ENCODE data around the gene CFHR3.
"Not testable (repeated sequence)": the region's sequence is repeated elsewhere in the genome, so short reads cannot be mapped to it uniquely, and the experiment has no call there.

CFHR3 gene

GRCh38 chr1:196773713-196774112 lies 927 bp upstream of the CFHR3 start:
- no peak for TF ChIP-seq Cebpa-rat (IDR thresholded peaks at IDR 0.05)

GRCh38 chr1:196774175-196774574 lies 465 bp upstream of the CFHR3 start:
- no peaks in the 10 kb centered on the region for H4K20me1 ChIP-seq
- H3K27me3 ChIP-seq, result no peaks in the 10 kb centered on the region
- no peaks in the 10 kb centered on the region for H3K36me3 ChIP-seq
- no peak overlapping the region for H3K27ac ChIP-seq
- H3K4me3 ChIP-seq, result no peak overlapping the region
- H3K4me2 ChIP-seq, result no peak overlapping the region
- no peaks in the 10 kb centered on the region for H3K9me3 ChIP-seq (replicated peaks in 1 of 11)
- no peak for TF ChIP-seq Cebpa-rat (IDR thresholded peaks at IDR 0.05)
- no peak overlapping the region for H3K9ac ChIP-seq
- no peaks in the 10 kb centered on the region for H3K4me1 ChIP-seq

More at GRCh38 chr1:196773713-196774112, 927 bp upstream of the CFHR3 start:
- Histone ChIP-seq H3K4me1 (no peaks in the 10 kb centered on the region), H3K9me3 (replicated peaks in 1 of 11) (no peaks in the 10 kb centered on the region), H3K4me3 (no peak overlapping the region), H3K27me3 (no peaks in the 10 kb centered on the region), H3K27ac (no peak overlapping the region), H4K20me1 (no peaks in the 10 kb centered on the region), H3K9ac (no peak overlapping the region), H3K4me2 (no peak overlapping the region), H3K36me3 (no peaks in the 10 kb centered on the region)

- Histone ChIP-seq H3K4me3 (no peak overlapping the region), H3K27ac (no peak overlapping the region), H4K20me1 (no peaks in the 10 kb centered on the region), H3K9me3 (replicated peaks in 1 of 11) (no peaks in the 10 kb centered on the region), H3K4me1 (no peaks in the 10 kb centered on the region), H3K9ac (no peak overlapping the region), H3K4me2 (no peak overlapping the region), H3K36me3 (no peaks in the 10 kb centered on the region), H3K27me3 (no peaks in the 10 kb centered on the region)
- TF ChIP-seq Cebpa-rat (IDR thresholded peaks at IDR 0.05), result no peak
Measured at GRCh38 chr1:196777603-196778002, 3.0 kb downstream of the CFHR3 start.

DNA sequence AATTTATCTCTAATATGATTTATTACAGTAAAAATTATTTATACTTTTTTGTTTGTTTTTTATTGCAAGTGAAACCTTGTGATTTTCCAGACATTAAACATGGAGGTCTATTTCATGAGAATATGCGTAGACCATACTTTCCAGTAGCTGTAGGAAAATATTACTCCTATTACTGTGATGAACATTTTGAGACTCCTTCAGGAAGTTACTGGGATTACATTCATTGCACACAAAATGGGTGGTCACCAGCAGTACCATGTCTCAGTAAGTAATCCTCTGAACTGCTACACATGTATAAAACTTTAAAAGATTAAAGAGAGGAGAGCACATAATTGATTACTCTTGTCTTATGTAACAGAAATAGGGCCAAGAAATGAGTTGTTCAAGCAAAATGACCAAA lies 4.5 kb downstream of the CFHR3 start:
- Histone ChIP-seq H3K4me2 (no peak overlapping the region), H3K27me3 (no peaks in the 10 kb centered on the region), H3K27ac (no peak overlapping the region), H3K4me1 (no peaks in the 10 kb centered on the region), H4K20me1 (no peaks in the 10 kb centered on the region), H3K36me3 (no peaks in the 10 kb centered on the region), H3K4me3 (no peak overlapping the region), H3K9ac (no peak overlapping the region), H3K9me3 (replicated peaks in 1 of 11) (no peaks in the 10 kb centered on the region)
- TF ChIP-seq Cebpa-rat (IDR thresholded peaks at IDR 0.05), result no peak

GRCh38 chr1:196791252-196791651 lies 16.6 kb downstream of the CFHR3 start:
- not testable (repeated sequence) for H4K20me1 ChIP-seq; H3K9me3 ChIP-seq (replicated peaks in 1 of 11); H3K4me3 ChIP-seq; H3K4me1 ChIP-seq; H3K27me3 ChIP-seq; H3K36me3 ChIP-seq; H3K9ac ChIP-seq; H3K4me2 ChIP-seq; H3K27ac ChIP-seq

DNA sequence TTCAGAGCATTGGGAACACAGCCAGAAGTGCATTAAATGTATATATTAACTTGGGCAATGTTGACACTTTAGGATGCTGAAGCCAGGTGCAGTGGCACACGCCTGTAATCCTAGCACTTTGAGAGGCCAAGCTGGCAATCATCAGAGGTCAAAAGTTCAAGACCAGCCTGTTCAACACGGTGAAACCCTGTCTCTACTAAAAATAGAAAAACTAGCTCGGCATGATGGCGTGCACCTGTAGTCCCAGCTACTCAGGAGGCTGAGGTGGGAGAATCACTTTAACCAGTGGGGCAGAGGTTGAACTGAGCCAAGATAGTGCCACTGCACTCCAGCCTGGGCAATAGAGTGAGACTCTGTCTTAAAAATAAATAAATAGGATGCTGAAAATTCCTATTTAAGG lies 19.5 kb downstream of the CFHR3 start:
- H3K9ac ChIP-seq; H3K9me3 ChIP-seq (replicated peaks in 1 of 11); H3K27me3 ChIP-seq; H3K27ac ChIP-seq; H3K4me2 ChIP-seq; H3K36me3 ChIP-seq; H3K4me1 ChIP-seq; H4K20me1 ChIP-seq; H3K4me3 ChIP-seq: not testable (repeated sequence)

GRCh38 chr1:196797891-196798290 lies 23.3 kb downstream of the CFHR3 start:
- no peak overlapping the region for H3K4me2 ChIP-seq
- no peaks in the 10 kb centered on the region for H3K4me1 ChIP-seq
- no peaks in the 10 kb centered on the region for H4K20me1 ChIP-seq
- H3K27ac ChIP-seq, result no peak overlapping the region
- H3K36me3 ChIP-seq, result no peaks in the 10 kb centered on the region
- no peak overlapping the region for H3K4me3 ChIP-seq
- TF ChIP-seq Cebpa-rat (IDR thresholded peaks at IDR 0.05), result no peak
- H3K9me3 ChIP-seq (replicated peaks in 1 of 11), result no peaks in the 10 kb centered on the region
- H3K27me3 ChIP-seq, result no peaks in the 10 kb centered on the region
- no peak overlapping the region for H3K9ac ChIP-seq

DNA sequence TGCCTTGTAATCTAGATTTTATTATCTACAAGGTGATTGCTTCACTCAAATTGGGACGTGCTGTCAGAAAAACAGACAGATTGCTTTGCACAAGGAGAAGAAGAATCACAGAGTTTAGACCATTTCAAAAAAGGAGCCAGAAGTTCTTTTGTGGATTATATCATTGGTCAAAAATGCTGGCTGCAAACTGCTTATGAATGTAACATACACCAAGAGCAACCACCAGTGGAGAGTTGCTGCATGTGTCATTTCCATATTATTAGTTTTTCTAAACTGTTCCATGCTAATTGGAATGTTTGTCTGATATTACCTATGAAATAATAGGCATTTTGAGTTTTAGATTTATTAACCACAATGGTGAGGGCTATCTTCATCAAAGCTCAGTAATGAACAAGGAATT lies 27.3 kb downstream of the CFHR3 start:
- not testable (repeated sequence) for H3K9ac ChIP-seq; H3K27me3 ChIP-seq; H3K27ac ChIP-seq; H4K20me1 ChIP-seq; H3K4me2 ChIP-seq; H3K36me3 ChIP-seq; H3K4me3 ChIP-seq; H3K9me3 ChIP-seq (replicated peaks in 1 of 11); H3K4me1 ChIP-seq

- Histone ChIP-seq H3K27me3 (no peaks in the 10 kb centered on the region), H3K9ac (no peak overlapping the region), H4K20me1 (no peaks in the 10 kb centered on the region), H3K4me1 (no peaks in the 10 kb centered on the region), H3K4me2 (no peak overlapping the region), H3K36me3 (no peaks in the 10 kb centered on the region), H3K27ac (no peak overlapping the region), H3K4me3 (no peak overlapping the region), H3K9me3 (replicated peaks in 1 of 11) (peaks cover 0 to 6% (median 0%) of the 10 kb centered on the region in 11 experiments; a peak in 2 of 22 replicates)
- TF ChIP-seq Cebpa-rat (IDR thresholded peaks at IDR 0.05), result no peak
Measured at GRCh38 chr1:196808529-196809235, 34.0 kb downstream of the CFHR3 start.

GRCh38 chr1:196817442-196817841 lies 42.8 kb downstream of the CFHR3 start:
- not testable (repeated sequence) for H3K9me3 ChIP-seq (replicated peaks in 1 of 11); H3K4me2 ChIP-seq; H4K20me1 ChIP-seq; H3K36me3 ChIP-seq; H3K9ac ChIP-seq; H3K27me3 ChIP-seq; H3K27ac ChIP-seq; H3K4me3 ChIP-seq; H3K4me1 ChIP-seq

GRCh38 chr1:196819531-196819930 lies 44.9 kb downstream of the CFHR3 start, which contains the start of gene CFHR1:
Gene CFHR1, plus strand, starts transcription at chr1:196819731. Its CDS starts 114 bp downstream, at chr1:196819845.
- not testable (repeated sequence) for H3K4me1 ChIP-seq; H3K27ac ChIP-seq; H3K36me3 ChIP-seq; H3K9ac ChIP-seq; H3K4me3 ChIP-seq; H3K4me2 ChIP-seq; H3K9me3 ChIP-seq (replicated peaks in 1 of 11); H4K20me1 ChIP-seq; H3K27me3 ChIP-seq

DNA sequence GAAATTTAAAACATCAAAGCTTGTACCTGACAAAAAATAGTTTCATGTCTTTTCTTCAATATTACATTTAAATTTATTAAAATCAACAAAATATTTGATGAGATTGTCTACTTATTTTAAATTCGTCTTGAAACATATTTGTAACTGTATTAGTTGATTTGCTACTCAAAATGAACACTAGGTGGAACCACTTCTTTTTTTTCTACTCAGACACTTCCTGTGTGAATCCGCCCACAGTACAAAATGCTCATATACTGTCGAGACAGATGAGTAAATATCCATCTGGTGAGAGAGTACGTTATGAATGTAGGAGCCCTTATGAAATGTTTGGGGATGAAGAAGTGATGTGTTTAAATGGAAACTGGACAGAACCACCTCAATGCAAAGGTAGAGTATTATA lies 53.2 kb downstream of the CFHR3 start:
- H3K4me2 ChIP-seq; H3K9ac ChIP-seq; H3K4me3 ChIP-seq; H3K27ac ChIP-seq; H3K4me1 ChIP-seq; H3K9me3 ChIP-seq (replicated peaks in 1 of 11); H3K36me3 ChIP-seq; H4K20me1 ChIP-seq; H3K27me3 ChIP-seq: not testable (repeated sequence)

Data from BLaER1 treated with 17β-estradiol and CSF1 and Interleukin-3, amounts not matched to agents 10 nM and 100 nM (cell line).